HUES64 (cell line): Measurements from ENCODE around the gene MPIG6B.

Experiments used
- H3K27ac ChIP-seq: 2 replicates; pipeline ENCODE4 v1.7.0; 2013; ENCODE audit warnings: low read depth, low read length, inconsistent platforms
- H3K27me3 ChIP-seq: 2 replicates; pipeline ENCODE4 v1.6.1; 2013; ENCODE audit warnings: mild to moderate bottlenecking, low read length; ENCODE audit not compliant: insufficient read depth
- H3K36me3 ChIP-seq: 2 replicates; pipeline ENCODE4 v1.6.1; 2013; ENCODE audit warnings: mild to moderate bottlenecking, low read length; ENCODE audit not compliant: insufficient read depth
- H3K4me1 ChIP-seq: 2 replicates; pipeline ENCODE4 v1.6.1; 2013; ENCODE audit warnings: mild to moderate bottlenecking, low read length, moderate library complexity; ENCODE audit not compliant: insufficient read depth
- H3K4me3 ChIP-seq: 2 replicates; pipeline ENCODE4 v1.5.1; 2013; ENCODE audit warnings: mild to moderate bottlenecking, low read length, moderate library complexity
- H3K9ac ChIP-seq: 2 replicates; pipeline ENCODE4 v1.6.1; 2013; ENCODE audit warnings: mild to moderate bottlenecking, low read depth, low read length
- H3K9me3 ChIP-seq: 2 replicates; pipeline ENCODE4 v1.6.1; 2013; ENCODE audit warnings: low read depth, low read length; ENCODE audit not compliant: insufficient read depth
- WGBS: fragments of 150-250, 120-280 bp; methylation state at CpG from one replicate; pipeline ENCODE4 v1.1.7; 2013; ENCODE audit warnings: missing lambda C conversion rate; 5-methylcytosine and 5-hydroxymethylcytosine counted together

The MPIG6B gene

DNA sequence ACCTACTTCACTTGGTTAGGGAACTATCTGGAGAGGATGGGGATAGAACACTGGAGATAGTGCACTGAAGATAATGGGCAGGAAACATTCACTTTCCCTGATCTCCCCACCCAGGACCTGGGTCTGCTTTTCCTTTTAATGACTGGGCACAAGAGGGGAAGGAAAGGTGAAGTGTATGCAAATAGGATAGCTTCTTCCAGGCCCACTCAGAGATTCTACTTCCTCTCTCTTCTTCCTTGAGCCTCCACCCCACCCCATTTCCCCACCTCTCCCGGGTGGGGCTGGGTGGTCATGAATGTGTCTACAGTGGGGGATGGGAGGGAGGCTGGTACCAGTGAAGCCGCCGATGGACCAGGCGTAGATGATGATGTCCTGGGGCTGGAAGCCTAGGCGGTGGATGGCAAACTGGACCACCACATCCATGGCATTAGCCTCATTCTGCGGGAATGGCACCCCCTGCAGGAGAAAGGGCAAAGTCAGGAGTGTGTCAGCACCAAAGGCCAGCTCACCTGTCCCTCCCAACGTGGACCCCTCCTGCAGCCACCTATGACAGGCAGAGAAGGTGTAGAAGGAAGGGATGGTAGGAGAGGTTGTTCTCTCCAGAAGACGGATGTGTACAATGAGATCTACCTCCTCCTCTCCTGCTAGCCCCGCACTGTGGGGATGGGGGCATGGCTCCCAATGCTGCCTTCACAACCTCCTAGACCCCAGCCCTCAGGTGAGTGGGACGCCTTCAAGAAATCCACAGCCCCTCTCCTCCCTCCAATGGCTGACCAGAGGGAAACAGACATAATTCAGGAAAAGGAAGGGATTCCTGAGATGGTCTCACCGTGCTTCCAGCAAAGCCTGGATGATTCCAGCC, 33.7 kb upstream of the MPIG6B start:
- Histone ChIP-seq H3K27me3 (no peaks in the 10 kb centered on the region), H3K36me3 (peaks cover 73% of the 10 kb centered on the region), H3K4me1 (no peaks in the 10 kb centered on the region), H3K27ac (no peak overlapping the region), H3K9ac (no peak overlapping the region), H3K4me3 (no peak overlapping the region), H3K9me3 (no peaks in the 10 kb centered on the region)
- WGBS: 89% methylated on average over 11 of the region's 11 CpGs

DNA sequence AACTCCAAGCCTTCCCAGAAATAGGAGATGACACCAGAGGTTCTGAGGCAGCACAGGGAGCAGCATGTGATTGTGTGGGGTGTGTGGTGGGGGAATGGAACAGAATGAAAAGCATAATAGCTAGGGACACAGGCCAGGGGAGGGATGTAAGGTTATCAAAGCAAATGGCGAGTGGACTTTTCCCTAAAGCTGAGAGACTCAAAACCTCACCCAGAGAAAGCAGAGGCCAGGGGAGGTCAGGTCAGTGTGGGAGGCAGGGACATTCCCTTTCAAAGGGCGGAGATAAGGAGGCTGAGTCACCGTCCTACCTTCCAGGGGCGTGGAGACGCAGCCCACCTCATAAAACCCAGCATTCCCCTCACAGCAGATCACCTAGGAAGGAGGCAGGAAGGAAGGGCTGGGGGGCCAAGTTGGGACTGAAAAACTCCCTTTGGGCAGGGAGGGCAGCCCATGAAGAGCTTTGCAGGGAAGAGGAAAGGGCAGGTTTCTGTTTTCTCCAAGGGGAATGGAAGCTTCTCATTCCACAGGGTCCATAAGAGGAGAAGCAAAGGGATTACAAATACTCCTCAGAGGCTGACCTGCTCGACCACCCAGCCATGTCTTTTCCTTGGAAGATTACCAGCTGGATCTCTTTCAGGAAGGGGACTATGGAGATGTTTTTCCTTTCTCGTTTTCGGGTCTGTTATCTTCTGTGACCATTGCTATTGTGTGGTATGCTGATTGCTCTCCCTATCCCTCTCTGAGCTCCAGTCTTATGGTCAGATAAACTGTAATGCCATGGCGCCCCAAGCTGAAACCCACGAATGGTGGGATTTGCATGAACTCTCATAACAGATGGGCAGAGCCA, 32.7 kb upstream of the MPIG6B start:
- 71% methylated on average over 8 of the region's 10 CpGs for WGBS
- Histone ChIP-seq H3K9me3 (no peaks in the 10 kb centered on the region), H3K9ac (no peak overlapping the region), H3K27me3 (no peaks in the 10 kb centered on the region), H3K36me3 (peaks cover 81% of the 10 kb centered on the region), H3K4me1 (no peaks in the 10 kb centered on the region), H3K4me3 (no peak overlapping the region), H3K27ac (no peak overlapping the region)

DNA sequence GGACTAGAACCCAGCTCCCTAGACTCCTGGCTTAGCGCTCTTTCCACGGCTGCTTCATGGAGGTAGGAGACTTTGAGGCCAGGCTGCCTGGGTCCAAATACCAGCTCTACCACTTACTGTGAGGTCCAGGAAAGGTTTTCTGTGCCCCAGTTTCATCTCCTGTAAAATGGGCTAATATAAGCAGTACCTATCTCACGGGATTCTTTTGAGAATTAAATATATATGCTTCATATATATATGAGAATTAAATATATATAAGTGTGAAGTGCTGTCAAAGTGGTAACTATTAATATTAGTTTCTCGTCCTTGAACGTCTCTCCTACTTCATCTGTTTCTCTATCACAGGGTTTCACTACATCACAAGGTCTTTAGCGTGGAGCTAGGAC, 32.1 kb upstream of the MPIG6B start:
- H3K27ac ChIP-seq: no peak overlapping the region
- no peaks in the 10 kb centered on the region for H3K9me3 ChIP-seq
- 94% methylated on average over 5 of the region's 6 CpGs for WGBS
- no peak overlapping the region for H3K4me3 ChIP-seq
- no peaks in the 10 kb centered on the region for H3K27me3 ChIP-seq
- H3K36me3 ChIP-seq: peaks cover 81% of the 10 kb centered on the region
- no peak overlapping the region for H3K9ac ChIP-seq
- no peaks in the 10 kb centered on the region for H3K4me1 ChIP-seq

DNA sequence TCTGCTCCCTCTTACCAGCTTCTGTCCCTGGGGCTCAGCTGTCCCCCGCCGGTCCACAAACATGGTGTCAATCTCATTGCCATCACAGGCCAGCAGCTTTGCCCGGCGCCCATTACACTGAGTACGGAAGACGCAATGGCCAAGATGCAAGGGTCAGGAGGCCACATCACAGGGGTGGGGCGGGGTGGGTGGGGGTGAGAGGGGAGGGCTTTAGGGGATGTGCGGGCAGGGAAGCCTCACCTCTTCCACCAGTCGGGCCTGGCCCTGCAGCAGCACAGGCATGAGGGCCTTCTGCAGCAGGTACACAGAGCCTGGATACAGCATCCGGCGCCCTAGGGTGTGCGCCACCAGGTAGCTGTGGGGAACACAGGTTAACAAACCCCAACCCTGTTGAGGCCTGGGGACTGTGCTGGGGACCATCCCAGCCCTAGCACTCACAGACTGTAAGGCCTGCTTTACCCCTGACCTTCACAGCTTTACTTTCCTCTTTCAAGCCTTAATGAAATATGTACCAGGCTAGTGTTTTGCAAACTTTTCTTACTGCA, 31.5 kb upstream of the MPIG6B start:
- Histone ChIP-seq H3K27ac (no peak overlapping the region), H3K4me3 (no peak overlapping the region), H3K9ac (no peak overlapping the region), H3K27me3 (no peaks in the 10 kb centered on the region), H3K4me1 (no peaks in the 10 kb centered on the region), H3K36me3 (peaks cover 77% of the 10 kb centered on the region), H3K9me3 (no peaks in the 10 kb centered on the region)
- 93% methylated on average over 12 of the region's 12 CpGs for WGBS

DNA sequence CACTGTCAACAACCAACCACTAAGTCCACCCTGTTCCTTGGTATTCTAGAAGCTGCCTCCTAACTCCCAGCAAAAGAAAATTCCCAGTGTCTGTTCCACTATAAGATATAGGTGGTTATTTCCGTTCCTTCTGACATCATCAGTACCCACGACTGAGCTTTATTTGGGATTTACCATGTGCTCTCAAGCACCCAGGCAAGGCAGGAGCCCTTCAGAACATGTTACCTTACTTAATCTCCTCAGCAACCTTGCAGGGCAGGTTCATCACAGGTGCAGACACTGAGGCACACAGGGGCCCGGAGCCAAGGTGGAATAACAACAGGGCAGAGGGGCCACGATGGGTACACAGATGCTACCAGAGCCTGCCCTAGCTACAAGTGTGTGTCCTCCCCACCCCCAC, 30.8 kb upstream of the MPIG6B start:
- Histone ChIP-seq H3K4me1 (no peaks in the 10 kb centered on the region), H3K27me3 (no peaks in the 10 kb centered on the region), H3K27ac (no peak overlapping the region), H3K36me3 (peaks cover 77% of the 10 kb centered on the region), H3K4me3 (no peak overlapping the region), H3K9me3 (no peaks in the 10 kb centered on the region), H3K9ac (no peak overlapping the region)
- WGBS: 96% methylated on average over 4 of the region's 4 CpGs

DNA sequence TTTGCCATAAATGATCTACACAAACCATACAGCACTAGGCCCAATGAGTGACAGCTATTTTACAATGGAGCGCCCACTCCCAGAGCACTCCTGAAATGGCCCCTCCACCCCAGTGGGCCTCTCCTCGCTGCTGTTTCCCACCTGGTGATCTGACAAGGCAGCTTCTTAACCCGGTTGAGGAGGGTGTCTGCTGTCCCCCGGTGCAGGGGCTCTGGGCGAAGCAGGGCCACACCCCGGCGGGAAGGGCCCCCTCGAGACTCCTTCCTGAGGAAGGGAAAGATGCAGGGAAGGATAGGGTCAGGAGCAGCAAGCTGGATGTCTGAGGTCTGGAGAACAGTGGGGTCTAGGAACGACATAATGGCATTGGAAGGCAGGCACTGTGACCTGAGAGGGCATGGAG, 30.3 kb upstream of the MPIG6B start:
- Histone ChIP-seq H3K36me3 (peaks cover 72% of the 10 kb centered on the region), H3K4me1 (no peaks in the 10 kb centered on the region), H3K27me3 (no peaks in the 10 kb centered on the region), H3K9me3 (no peaks in the 10 kb centered on the region), H3K4me3 (no peak overlapping the region), H3K27ac (no peak overlapping the region), H3K9ac (no peak overlapping the region)
- 94% methylated on average over 9 of the region's 9 CpGs for WGBS

DNA sequence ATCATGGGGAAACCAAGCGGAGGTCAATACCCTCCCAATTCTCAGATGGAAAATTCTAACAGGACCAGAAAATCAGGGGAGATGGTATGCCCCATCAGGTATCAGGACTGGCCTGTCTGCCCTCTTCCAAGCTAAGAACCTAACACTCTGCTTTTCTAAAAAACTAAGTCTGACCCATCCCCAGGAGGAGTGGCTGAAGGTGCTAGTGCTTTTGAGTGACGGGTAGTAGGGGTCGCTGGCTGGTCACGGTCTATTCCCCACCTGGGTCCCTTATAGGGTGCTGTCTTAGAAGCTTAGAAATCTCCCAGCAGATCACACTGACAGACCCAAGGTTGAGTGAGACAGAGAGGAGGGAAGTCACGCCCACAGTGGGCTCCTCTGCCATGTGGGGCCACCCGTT, 29.6 kb upstream of the MPIG6B start:
- H3K27ac ChIP-seq: no peak overlapping the region
- WGBS: 89% methylated on average over 6 of the region's 6 CpGs
- no peak overlapping the region for H3K4me3 ChIP-seq
- peaks cover 66% of the 10 kb centered on the region for H3K36me3 ChIP-seq
- H3K27me3 ChIP-seq: no peaks in the 10 kb centered on the region
- no peaks in the 10 kb centered on the region for H3K9me3 ChIP-seq
- H3K4me1 ChIP-seq: no peaks in the 10 kb centered on the region
- H3K9ac ChIP-seq: no peak overlapping the region

DNA sequence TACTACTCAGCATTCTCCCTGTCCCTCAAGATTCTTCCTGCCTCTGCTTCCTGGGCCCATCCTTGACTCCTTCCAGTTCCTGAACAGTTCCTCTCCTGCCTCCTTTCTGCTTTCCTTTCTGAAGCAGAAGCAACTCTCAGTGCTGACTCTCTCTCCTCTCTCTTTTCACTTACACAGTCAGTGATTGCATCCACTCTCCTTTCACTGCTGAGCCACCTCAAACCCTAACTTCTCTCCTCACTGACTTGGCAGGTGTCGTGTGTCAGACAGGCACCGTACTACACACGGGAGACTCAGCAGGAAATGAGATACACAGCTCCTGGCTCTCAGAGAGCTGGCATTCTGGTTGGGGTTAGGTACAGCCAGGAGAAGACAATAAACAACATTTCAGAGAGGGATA, 25.6 kb upstream of the MPIG6B start:
- Histone ChIP-seq H3K27ac (no peak overlapping the region), H3K9me3 (no peaks in the 10 kb centered on the region)

DNA sequence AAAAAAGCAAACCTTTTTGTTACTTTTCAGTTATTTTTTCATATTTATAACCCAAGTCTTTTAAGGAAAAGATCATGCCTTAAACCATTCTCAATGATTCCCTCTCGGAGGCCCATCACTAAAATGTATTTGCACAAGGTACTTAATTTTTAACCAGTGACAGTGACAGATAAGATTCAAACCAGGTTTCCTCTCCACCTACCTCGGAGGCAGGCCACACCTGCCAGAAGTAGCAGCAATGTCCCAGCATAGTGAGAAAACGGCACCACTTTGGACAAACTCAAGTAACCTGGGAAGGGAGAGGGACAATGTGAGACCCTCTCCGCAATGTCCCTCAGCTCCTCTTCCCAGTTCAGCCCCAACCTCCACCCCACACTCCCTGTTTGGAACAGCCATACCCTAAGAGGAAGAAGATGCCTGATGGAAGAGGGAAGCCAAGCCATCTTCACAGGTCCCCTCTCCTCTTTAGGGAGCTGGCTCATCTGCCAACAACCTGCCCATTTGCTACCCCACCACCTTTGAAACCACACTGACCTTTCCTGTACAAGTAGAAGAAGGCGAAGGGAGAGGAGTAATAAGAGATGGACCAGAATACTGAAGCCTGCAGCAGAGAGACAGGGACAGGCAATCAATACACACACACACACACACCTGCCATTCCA, 22.3 kb upstream of the MPIG6B start:
- Histone ChIP-seq H3K9ac (no peak overlapping the region), H3K4me3 (no peak overlapping the region), H3K4me1 (0 out of 2 replicates have a peak, but pooled peaks cover 4% of the 10 kb centered on the region), H3K9me3 (no peaks in the 10 kb centered on the region), H3K36me3 (peaks cover 19% of the 10 kb centered on the region; the same call in 1 of the 2 replicates), H3K27me3 (no peaks in the 10 kb centered on the region), H3K27ac (no peak overlapping the region)
- 93% methylated on average over 3 of the region's 5 CpGs for WGBS

More for the DNA sequence above, 25.6 kb upstream of the MPIG6B start:
- WGBS: 95% methylated on average over 3 of the region's 3 CpGs
- no peak overlapping the region for H3K9ac ChIP-seq
- peaks cover 43% of the 10 kb centered on the region for H3K36me3 ChIP-seq
- no peak overlapping the region for H3K4me3 ChIP-seq
- 0 out of 2 replicates have a peak, but pooled peaks cover 4% of the 10 kb centered on the region for H3K4me1 ChIP-seq
- no peaks in the 10 kb centered on the region for H3K27me3 ChIP-seq

DNA sequence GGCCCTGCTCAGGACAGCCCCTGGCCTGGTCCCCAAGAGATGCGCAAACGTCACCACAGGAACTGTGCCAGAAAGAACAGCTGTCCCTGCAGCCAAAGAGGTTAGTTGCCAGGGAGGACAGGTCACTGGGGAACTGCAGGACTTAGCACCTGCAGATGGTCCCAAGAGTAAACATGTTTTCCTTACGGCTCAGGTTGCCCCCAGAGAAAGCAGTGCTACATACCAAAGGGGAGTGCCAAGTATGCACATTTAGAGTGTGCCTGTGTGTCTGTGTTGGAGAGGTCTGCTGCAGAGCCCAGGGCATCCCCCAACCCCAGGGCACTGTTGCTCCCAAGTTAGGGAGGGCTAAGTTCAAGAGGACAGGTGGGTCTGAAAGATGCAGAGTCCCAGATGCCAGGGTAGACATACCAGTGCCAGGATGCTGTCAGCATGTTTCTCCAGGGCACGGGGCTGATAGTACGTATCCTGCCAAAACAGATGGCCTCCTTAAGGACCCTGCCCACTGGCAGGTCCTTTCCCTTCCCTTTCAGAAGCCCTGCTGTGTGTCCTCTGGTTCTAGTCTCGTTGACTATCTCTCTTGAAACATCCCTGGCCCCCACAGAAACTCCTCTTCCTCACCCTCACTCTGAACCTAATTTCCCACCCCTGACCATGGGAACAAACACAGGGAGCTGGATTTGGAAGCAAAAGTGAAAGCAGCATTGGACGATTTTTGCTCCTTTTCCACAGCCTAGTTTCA, 21.3 kb upstream of the MPIG6B start:
- H3K9ac ChIP-seq: peak overlapping the region; percentile 84; the same call in 1 of the 2 replicates
- H3K36me3 ChIP-seq: peaks cover 15% of the 10 kb centered on the region; the same call in 1 of the 2 replicates
- H3K27ac ChIP-seq: no peak overlapping the region
- 0 out of 2 replicates have a peak, but pooled peaks cover 4% of the 10 kb centered on the region for H3K4me1 ChIP-seq
- 68% methylated on average over 7 of the region's 7 CpGs for WGBS
- no peaks in the 10 kb centered on the region for H3K9me3 ChIP-seq
- H3K4me3 ChIP-seq: peak overlapping the region; percentile 87
- H3K27me3 ChIP-seq: no peaks in the 10 kb centered on the region
